ENCODE measurements around the gene ANKRD52. TPM values are rescaled to one million over a fixed set of nuclear protein-coding genes. Genes with fewer than 3 reads are reported as not detected.

The ANKRD52 gene
- 15.9 and 16.3 TPM in 2 replicates for total RNA-seq (2014; rRNA removed; shearing (Covaris generic))

DNA sequence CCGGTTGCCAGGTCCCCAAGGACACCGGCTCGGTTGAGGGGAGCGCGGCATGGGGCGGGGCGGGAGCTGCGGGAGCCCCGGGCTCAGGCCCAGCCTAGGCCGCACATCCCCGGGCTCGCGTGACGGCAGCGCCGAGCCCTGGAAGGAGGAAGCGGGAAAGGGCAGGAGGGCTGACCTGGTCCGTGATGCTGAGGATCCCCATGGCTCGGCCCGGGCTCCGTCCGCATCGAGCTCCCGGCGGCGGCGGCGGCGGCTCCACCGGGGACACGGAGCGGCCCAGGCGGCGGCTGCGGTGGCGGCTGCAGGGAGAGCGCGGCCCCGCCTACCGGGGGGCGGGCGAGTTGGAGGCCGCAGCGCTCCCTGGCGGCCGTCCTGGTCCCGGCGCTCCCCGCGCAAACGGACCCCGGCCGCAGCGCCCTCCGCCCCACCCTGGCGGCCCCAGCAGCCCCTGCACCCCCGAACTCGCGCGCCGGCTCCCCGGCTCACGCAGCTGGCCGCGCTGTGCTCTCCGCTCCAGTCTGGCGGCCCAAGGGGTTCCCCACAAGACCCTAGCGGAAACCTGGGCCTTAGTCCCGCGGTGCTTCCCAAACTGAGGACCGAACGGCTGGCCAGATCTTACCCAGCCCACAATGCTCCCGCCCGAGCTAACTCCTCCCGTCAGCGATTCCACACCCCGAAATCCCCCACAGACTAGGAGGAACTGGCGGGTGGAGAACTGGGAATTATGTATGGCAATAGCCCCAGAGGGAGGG, at the start of gene ANKRD52:
Gene ANKRD52, minus strand, starts transcription at position 317 of the 752 bp plus-strand sequence. Its CDS starts 115 bp downstream, at position 202.

GRCh38 chr12:56299853-56300643, 41.9 kb upstream of the ANKRD52 start, which contains the start of gene CS:
TSS of gene CS (minus strand) at chr12:56300330. CDS start at chr12:56300201, 129 bp downstream.

DNA sequence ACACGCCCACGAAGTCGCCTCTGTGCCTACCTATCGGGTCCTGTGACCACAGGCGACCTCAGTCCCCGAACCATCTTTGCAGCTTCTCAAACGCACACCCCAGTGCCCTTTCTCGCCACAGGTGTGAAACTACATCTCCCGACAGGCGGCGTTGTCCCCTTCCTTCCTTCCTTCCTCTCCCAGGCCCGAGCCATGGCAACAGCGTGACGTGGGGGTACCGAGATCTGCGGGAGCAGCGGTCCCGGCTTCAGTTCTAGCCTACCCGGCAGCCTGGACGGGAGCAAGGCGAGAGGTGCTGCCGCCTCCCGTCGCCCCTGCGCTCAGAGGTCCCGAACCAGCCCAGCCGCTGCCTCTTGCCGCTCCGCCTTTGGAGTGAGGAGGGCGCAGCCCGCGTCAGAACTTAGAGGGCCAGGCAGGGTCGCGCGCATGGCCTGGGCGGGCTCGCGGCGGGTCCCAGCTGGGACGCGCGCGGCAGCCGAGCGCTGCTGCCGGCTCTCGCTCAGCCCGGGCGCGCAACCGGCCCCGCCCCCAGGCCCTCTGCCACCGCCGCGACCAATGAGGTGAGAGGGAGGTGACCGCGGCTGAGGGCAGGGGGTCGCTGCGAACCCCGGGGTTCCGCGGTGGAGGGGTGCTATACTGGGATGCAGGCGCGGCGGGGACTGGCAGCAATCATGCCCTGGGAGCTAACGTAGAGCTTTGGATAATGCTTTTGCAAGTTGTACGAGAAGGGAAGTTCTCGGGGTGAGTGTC, 8.7 kb upstream of the ANKRD52 start, which contains the start of gene COQ10A:
Gene COQ10A, plus strand, starts transcription at position 250 of the 750 bp plus-strand sequence. Its CDS starts 177 bp downstream, at position 427.

DNA sequence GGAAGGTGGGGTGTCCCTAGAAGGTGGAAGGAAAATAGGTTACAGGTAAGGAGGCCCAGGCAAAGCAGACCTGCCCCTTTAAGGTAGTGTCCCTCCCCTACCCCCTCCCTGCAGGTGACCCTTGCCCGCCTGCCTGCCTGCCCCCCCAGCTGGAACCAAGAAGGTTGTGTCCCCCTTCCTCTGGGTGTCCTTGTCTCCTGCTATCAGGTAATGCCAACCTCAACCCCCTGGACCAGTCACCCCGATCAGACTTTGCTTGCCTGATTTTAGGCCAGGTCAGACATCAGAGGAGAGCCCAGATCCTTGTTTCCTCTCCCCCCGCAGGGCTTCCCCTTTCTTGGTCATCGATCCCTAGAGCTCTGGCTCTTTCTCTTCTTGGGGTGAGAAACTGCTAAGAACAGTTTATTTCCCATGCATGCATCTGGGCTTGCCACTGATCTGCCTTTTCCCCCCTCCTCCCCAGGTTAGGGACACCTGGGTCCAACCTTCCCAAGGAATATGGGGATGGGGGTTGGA, 28.2 kb downstream of the ANKRD52 start, which contains the start of gene SLC39A5:
Gene SLC39A5, plus strand, starts transcription at position 136 of the 516 bp plus-strand sequence. CDS start 1,224 bp downstream, outside the sequence.

DNA sequence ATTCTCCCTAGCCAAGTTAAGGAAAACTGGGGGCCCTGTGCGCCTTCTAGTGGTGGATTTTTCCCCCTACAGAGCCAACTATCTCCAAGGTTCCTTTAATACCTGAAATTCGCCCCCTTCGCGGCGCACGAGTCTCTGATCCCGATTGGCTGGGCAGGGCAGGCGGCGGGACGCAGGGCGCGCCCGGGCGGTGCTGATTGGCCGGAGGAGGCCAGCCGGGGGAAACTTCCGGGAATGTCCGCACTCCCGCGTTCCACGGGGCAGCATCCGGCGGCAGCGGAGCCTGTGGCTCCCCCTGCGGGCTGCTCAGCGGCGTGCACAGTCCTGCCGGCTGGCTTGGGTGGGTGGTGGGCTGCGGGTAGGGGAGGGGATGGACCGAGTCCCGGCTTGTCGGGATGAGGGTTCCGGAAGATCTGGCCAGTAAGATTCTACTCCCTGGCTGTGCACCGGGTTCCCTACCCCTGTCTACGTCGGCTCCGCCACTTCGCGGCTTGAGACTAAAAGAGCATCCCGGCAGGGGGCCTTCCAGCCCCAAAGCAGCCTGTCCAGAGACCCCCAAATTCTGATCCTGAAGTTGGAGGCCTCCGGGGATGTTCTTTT, 34.0 kb downstream of the ANKRD52 start, which contains the start of gene NABP2:
Gene NABP2, plus strand, starts transcription at position 241 of the 600 bp plus-strand sequence. CDS start 515 bp downstream, outside the sequence.

GRCh38 chr12:56221757-56222530, 36.2 kb downstream of the ANKRD52 start, which contains the start of gene RNF41:
TSS of gene RNF41 (minus strand) at chr12:56221922. CDS start at chr12:56214047, 7,875 bp downstream.

GRCh38 chr12:56189099-56189917, 68.9 kb downstream of the ANKRD52 start, which contains the start of gene SMARCC2:
TSS of gene SMARCC2 (minus strand) at chr12:56189483. CDS start at chr12:56189461, 22 bp downstream.

Other genes with a start within 250 kb of the ANKRD52 start
- gene IKZF4, start 237.3 kb downstream of the ANKRD52 start, total RNA-seq (2014; rRNA removed; shearing (Covaris generic)) = 1.7 and 1.8 TPM in 2 replicates
- 184 and 199 TPM in 2 replicates for gene RPS26, start 216.5 kb downstream of the ANKRD52 start, total RNA-seq (2014; rRNA removed; shearing (Covaris generic))
- 156 and 173 TPM in 2 replicates for gene ERBB3, start 178.2 kb downstream of the ANKRD52 start, total RNA-seq (2014; rRNA removed; shearing (Covaris generic))
- gene PA2G4, start 153.8 kb downstream of the ANKRD52 start, total RNA-seq (2014; rRNA removed; shearing (Covaris generic)) = 478 and 571 TPM in 2 replicates
- gene RPL41, start 141.8 kb downstream of the ANKRD52 start, total RNA-seq (2014; rRNA removed; shearing (Covaris generic)) = 7,110 and 8,345 TPM in 2 replicates
- gene ZC3H10, start 140.1 kb downstream of the ANKRD52 start, total RNA-seq (2014; rRNA removed; shearing (Covaris generic)) = 6.1 and 7.4 TPM in 2 replicates
- 122 and 134 TPM in 2 replicates for gene ESYT1, start 130.1 kb downstream of the ANKRD52 start, total RNA-seq (2014; rRNA removed; shearing (Covaris generic))
- gene MYL6B, start 105.8 kb downstream of the ANKRD52 start, total RNA-seq (2014; rRNA removed; shearing (Covaris generic)) = 192 and 196 TPM in 2 replicates
- 1,070 and 1,254 TPM in 2 replicates for gene MYL6, start 100.0 kb downstream of the ANKRD52 start, total RNA-seq (2014; rRNA removed; shearing (Covaris generic))
- gene SMARCC2, start 68.9 kb downstream of the ANKRD52 start, total RNA-seq (2014; rRNA removed; shearing (Covaris generic)) = 44.2 and 50.5 TPM in 2 replicates
- 115 and 119 TPM in 2 replicates for gene RNF41, start 36.5 kb downstream of the ANKRD52 start, total RNA-seq (2014; rRNA removed; shearing (Covaris generic))
- 58.5 and 66.1 TPM in 2 replicates for gene NABP2, start 34.0 kb downstream of the ANKRD52 start, total RNA-seq (2014; rRNA removed; shearing (Covaris generic))
- gene SLC39A5, start 28.3 kb downstream of the ANKRD52 start, total RNA-seq (2014; rRNA removed; shearing (Covaris generic)) = not detected in 2 replicates
- 21.2 and 23.2 TPM in 2 replicates for gene COQ10A, start 8.6 kb upstream of the ANKRD52 start, total RNA-seq (2014; rRNA removed; shearing (Covaris generic))
- gene CS, start 41.9 kb upstream of the ANKRD52 start, total RNA-seq (2014; rRNA removed; shearing (Covaris generic)) = 115 and 119 TPM in 2 replicates
- 154 and 163 TPM in 2 replicates for gene CNPY2, start 57.6 kb upstream of the ANKRD52 start, total RNA-seq (2014; rRNA removed; shearing (Covaris generic))
- gene PAN2, start 75.6 kb upstream of the ANKRD52 start, total RNA-seq (2014; rRNA removed; shearing (Covaris generic)) = 38.7 and 58.8 TPM in 2 replicates
- 0.21 and 0.23 TPM in 2 replicates for gene IL23A, start 80.5 kb upstream of the ANKRD52 start, total RNA-seq (2014; rRNA removed; shearing (Covaris generic))
- gene STAT2, start 101.7 kb upstream of the ANKRD52 start, total RNA-seq (2014; rRNA removed; shearing (Covaris generic)) = 33.0 and 33.2 TPM in 2 replicates
- not detected in 2 replicates for gene APOF, start 104.5 kb upstream of the ANKRD52 start, total RNA-seq (2014; rRNA removed; shearing (Covaris generic))
- gene TIMELESS, start 191.0 kb upstream of the ANKRD52 start, total RNA-seq (2014; rRNA removed; shearing (Covaris generic)) = 19.1 and 24.1 TPM in 2 replicates
- gene MIP, start 196.3 kb upstream of the ANKRD52 start, total RNA-seq (2014; rRNA removed; shearing (Covaris generic)) = 0.11 TPM in 1 of 2 replicates, not detected in the other
- gene SPRYD4, start 210.2 kb upstream of the ANKRD52 start, total RNA-seq (2014; rRNA removed; shearing (Covaris generic)) = 4.5 and 4.7 TPM in 2 replicates
- 0.37 TPM in 1 of 2 replicates, not detected in the other for gene GLS2, start 229.8 kb upstream of the ANKRD52 start, total RNA-seq (2014; rRNA removed; shearing (Covaris generic))